IMR-90 (cell line): ENCODE results near the gene WDR62. TPM values are rescaled to one million over a fixed set of nuclear protein-coding genes. Genes with fewer than 3 reads are reported as not detected.

Experiments used
- ATAC-seq: fragments of 200-7000 bp; cut with Tn5 transposase; 2 replicates; pipeline ENCODE4 v1.9.1; 2020; ENCODE audit warnings: low read depth, mild to moderate bottlenecking, moderate library complexity
- BruUV-seq: library from RNA; stranded (reverse); fragments of 400-500 nt; replicated peaks from 2 replicates; lab custom pipeline; 2021; lab: Mats Ljungman, UMichigan
- CTCF ChIA-PET: fragments of 300-600 bp; formaldehyde crosslinking; extraction: SDS; loops from one replicate; lab custom pipeline; 2021; ENCODE audit warnings: antibody characterized with exemption; lab: Yijun Ruan, JAX
- POLR2A ChIA-PET: fragments of 300-600 bp; sonication (Branson Sonifier 250); formaldehyde crosslinking; loops from one replicate; lab custom pipeline; 2022; ENCODE audit warnings: antibody characterized with exemption; ENCODE audit not compliant: unreplicated experiment; lab: Charles Lee
- DNase-seq: peaks from one replicate; pipeline ENCODE4 v3.0.0; 2013
- H2AFZ ChIP-seq: replicated peaks from 2 replicates; pipeline ENCODE3; 2013; ENCODE audit warnings: low read length, mild to moderate bottlenecking; ENCODE audit not compliant: poor library complexity
- H2AK5ac ChIP-seq: 2 replicates; pipeline ENCODE4 v1.6.1; 2013; ENCODE audit warnings: low read depth, low read length, inconsistent platforms
- H2AK9ac ChIP-seq: replicated peaks from 2 replicates; pipeline ENCODE3; 2013; ENCODE audit warnings: mild to moderate bottlenecking, low read depth, low read length, moderate library complexity; ENCODE audit not compliant: poor library complexity
- H2BK120ac ChIP-seq: 2 replicates; pipeline ENCODE4 v1.6.1; 2013; ENCODE audit warnings: low read depth, low read length, inconsistent platforms
- H2BK15ac ChIP-seq: 3 replicates; pipeline ENCODE4 v1.6.1; 2013; ENCODE audit warnings: low read depth, low read length, inconsistent platforms
- H2BK20ac ChIP-seq: 2 replicates; pipeline ENCODE4 v1.6.1; 2013; ENCODE audit warnings: low read depth, mild to moderate bottlenecking, inconsistent platforms, low read length, moderate library complexity
- H2BK5ac ChIP-seq: 2 replicates; pipeline ENCODE4 v1.6.1; 2013; ENCODE audit warnings: mild to moderate bottlenecking, low read depth, low read length, inconsistent platforms; ENCODE audit not compliant: poor library complexity, severe bottlenecking
- H3K14ac ChIP-seq: replicated peaks from 2 replicates; pipeline ENCODE4 v1.6.1; 2013; ENCODE audit warnings: low read depth, low read length, inconsistent platforms
- H3K18ac ChIP-seq: 2 replicates; pipeline ENCODE4 v1.6.1; 2013; ENCODE audit warnings: low read depth, low read length, control low read depth
- H3K23ac ChIP-seq: 2 replicates; pipeline ENCODE4 v1.6.1; 2013; ENCODE audit warnings: low read depth, low read length, inconsistent platforms
- H3K27ac ChIP-seq: 2 replicates; pipeline ENCODE4 v1.5.1; 2013; ENCODE audit warnings: mild to moderate bottlenecking, control low read depth, low read length; ENCODE audit not compliant: insufficient read depth
- H3K27me3 ChIP-seq: 2 replicates; pipeline ENCODE4 v1.6.1; 2013; ENCODE audit warnings: low read length; ENCODE audit not compliant: control insufficient read depth, insufficient read depth
- H3K36me3 ChIP-seq: 2 replicates; pipeline ENCODE4 v1.6.1; 2013; ENCODE audit warnings: low read length, mixed read lengths; ENCODE audit not compliant: control insufficient read depth, insufficient read depth
- H3K4ac ChIP-seq: 2 replicates; pipeline ENCODE4 v1.6.1; 2013; ENCODE audit warnings: low read depth, low read length, inconsistent platforms
- H3K4me1 ChIP-seq: 2 replicates; pipeline ENCODE4 v1.6.1; 2013; ENCODE audit warnings: low read length, mixed read lengths; ENCODE audit not compliant: control insufficient read depth, insufficient read depth
- H3K4me2 ChIP-seq: 2 replicates; pipeline ENCODE4 v1.6.1; 2013; ENCODE audit warnings: low read depth, mild to moderate bottlenecking, control low read depth, low read length, moderate library complexity
- H3K4me3 ChIP-seq: 2 replicates; pipeline ENCODE4 v1.5.1; 2013; ENCODE audit warnings: low read depth, mild to moderate bottlenecking, control low read depth, low read length, moderate library complexity; ENCODE audit not compliant: insufficient read depth
- H3K56ac ChIP-seq: 2 replicates; pipeline ENCODE4 v1.6.1; 2013; ENCODE audit warnings: low read length, inconsistent platforms; ENCODE audit not compliant: insufficient read depth; ENCODE audit errors: extremely low read depth
- H3K79me1 ChIP-seq, 2 experiments: 2 replicates each; pipeline ENCODE4 v1.6.1; 2013; ENCODE audit warnings: low read length in 2 of 2, inconsistent platforms in 1 of 2, low read depth in 1 of 2
- H3K9ac ChIP-seq: 2 replicates; pipeline ENCODE4 v1.6.1; 2013; ENCODE audit warnings: low read depth, low read length, control low read depth
- H3K9me1 ChIP-seq: 2 replicates; pipeline ENCODE4 v1.6.1; 2013; ENCODE audit warnings: low read length, inconsistent platforms; ENCODE audit not compliant: insufficient read depth
- H3K9me3 ChIP-seq: 2 replicates; pipeline ENCODE4 v1.6.1; 2013; ENCODE audit warnings: low read length; ENCODE audit not compliant: control insufficient read depth, insufficient read depth
- H4K20me1 ChIP-seq: 2 replicates; pipeline ENCODE4 v1.6.1; 2013; ENCODE audit warnings: low read length, inconsistent platforms; ENCODE audit not compliant: insufficient read depth
- H4K5ac ChIP-seq: 2 replicates; pipeline ENCODE4 v1.6.1; 2013; ENCODE audit warnings: mild to moderate bottlenecking, low read depth, low read length, control low read depth
- H4K8ac ChIP-seq, 2 experiments: 2 replicates each; pipeline ENCODE4 v1.6.1; 2013; ENCODE audit warnings: low read depth in 2 of 2, low read length in 2 of 2, control low read depth in 1 of 2, inconsistent platforms in 1 of 2
- H4K91ac ChIP-seq: 2 replicates; pipeline ENCODE4 v1.6.1; 2013; ENCODE audit warnings: low read depth, low read length, inconsistent platforms; ENCODE audit not compliant: insufficient read depth
- CHD1 ChIP-seq: IDR thresholded peaks from 2 replicates; pipeline ENCODE4 v1.6.1; 2012; ENCODE audit warnings: low read depth, low read length, improper control_type of control experiment
- MAFK ChIP-seq: IDR thresholded peaks from 2 replicates; pipeline ENCODE4 v1.6.1; 2012; ENCODE audit warnings: low read depth, low read length, improper control_type of control experiment
- MXI1 ChIP-seq: IDR thresholded peaks from 2 replicates; pipeline ENCODE4 v1.6.1; 2012; ENCODE audit warnings: low read depth, mild to moderate bottlenecking, low read length, moderate library complexity, borderline replicate concordance
- NFE2L2 ChIP-seq: fragments of 150-350 bp; IDR thresholded peaks from 2 replicates; pipeline ENCODE4 v1.6.1; 2016; ENCODE audit warnings: low read depth, mild to moderate bottlenecking, low read length
- POLR2A ChIP-seq: IDR thresholded peaks from 2 replicates; pipeline ENCODE4 v1.6.1; 2012; ENCODE audit warnings: mild to moderate bottlenecking, low read depth, low read length
- RCOR1 ChIP-seq: IDR thresholded peaks from 2 replicates; pipeline ENCODE4 v1.6.1; 2012; ENCODE audit warnings: mild to moderate bottlenecking, low read length, improper control_type of control experiment; ENCODE audit not compliant: insufficient replicate concordance
- USF2 ChIP-seq: fragments of 150-350 bp; IDR thresholded peaks from 2 replicates; pipeline ENCODE4 v1.6.1; 2017; ENCODE audit warnings: mild to moderate bottlenecking, antibody characterized with exemption, low read length, low read depth
- WGBS, 2 experiments: methylation state at CpG; one replicate each; pipeline versions ENCODE4 v1.1.5 to v1.1.7; 2013; ENCODE audit warnings: missing lambda C conversion rate in 2 of 2; ENCODE audit not compliant: insufficient read length in 1 of 2; ENCODE audit errors: extremely low coverage in 2 of 2; 5-methylcytosine and 5-hydroxymethylcytosine counted together
- dilution Hi-C: fragments of 300-500 bp; cut with HindIII; formaldehyde crosslinking; loops from one replicate; pipeline ENCODE4 v1.14.3; 2018; ENCODE audit warnings: low sequenced_read_pairs; ENCODE audit not compliant: unreplicated experiment
- in situ Hi-C: fragments of 300-500 bp; cut with MboI; formaldehyde crosslinking; loops from 3 replicates; pipeline ENCODE4 v1.14.3; 2019; ENCODE audit warnings: low sequenced_read_pairs, inconsistent platforms, mixed read lengths
- intact Hi-C: fragments of 100-400 bp; cut with micrococcal nuclease; formaldehyde crosslinking; loops from 2 replicates; pipeline ENCODE4 v1.10.0; 2022
- polyA plus RNA-seq, 3 experiments: library from polyadenylated mRNA; depleted of rRNA; stranded (reverse); fragments of >200 nt; gene quantifications; 2 replicates each; pipeline ENCODE4 v1.2.3, GENCODE V29; 2012; ENCODE audit warnings: low replicate concordance in 1 of 3
- total RNA-seq: library from RNA; depleted of rRNA; stranded (reverse); fragments of >200 nt; gene quantifications from 2 replicates; pipeline ENCODE4 v1.2.3, GENCODE V29; 2012

Gene WDR62
- total and polyA plus RNA-seq, 2 of the 4 experiments (the other 2 are of a cell fraction), result 4.5 to 7.0 TPM

GRCh38 chr19:36106441-36106840 lies 51.7 kb downstream of the WDR62 start:
- peaks cover 0 to 3% of the 10 kb centered on the region in 2 experiments; a peak in 1 of 4 replicates for H3K79me1 ChIP-seq
- no peak overlapping the region for H3K18ac ChIP-seq
- H3K27ac ChIP-seq, result no peak overlapping the region
- H2AFZ ChIP-seq, result no peak overlapping the region
- no TSS peak for BruUV-seq
- no peak overlapping the region for H3K4ac ChIP-seq
- H4K20me1 ChIP-seq, result no peaks in the 10 kb centered on the region
- TF ChIP-seq USF2 (no peak), RCOR1 (no peak), CHD1 (no peak), MAFK (no peak), POLR2A (no peak), MXI1 (no peak), NFE2L2 (no peak)
- ChIA-PET POLR2A (interaction anchor here (0.5 kb wide), 1 partner anchor 53 kb away, joined by 9 read pairs; no protein-coding TSS in a partner anchor), CTCF (interaction anchor here (1.5 kb wide), 1 partner anchor 22 kb away, joined by 4 read pairs; no protein-coding TSS in a partner anchor)
- in situ Hi-C loops, result no loop called here
- dilution Hi-C loops, result no loop called here
- H2BK15ac ChIP-seq, result no peak overlapping the region
- H3K4me3 ChIP-seq, result no peak overlapping the region
- H3K9me1 ChIP-seq, result no peaks in the 10 kb centered on the region
- no peaks in the 10 kb centered on the region for H3K27me3 ChIP-seq
- H2AK5ac ChIP-seq, result no peak overlapping the region
- H2BK20ac ChIP-seq, result no peak overlapping the region
- H3K56ac ChIP-seq, result no peak overlapping the region
- H3K14ac ChIP-seq, result no peak overlapping the region
- no peak overlapping the region for H2BK120ac ChIP-seq
- H3K4me1 ChIP-seq, result no peaks in the 10 kb centered on the region
- H3K9ac ChIP-seq, result no peak overlapping the region
- H4K8ac ChIP-seq, result no peak overlapping the region
- ATAC-seq (no peak), DNase-seq (no peak)
- no peak overlapping the region for H2BK5ac ChIP-seq
- H3K9me3 ChIP-seq, result no peaks in the 10 kb centered on the region
- H2AK9ac ChIP-seq, result peak overlapping the region; percentile 26
- H4K91ac ChIP-seq, result no peak overlapping the region
- peaks cover 11% of the 10 kb centered on the region for H3K36me3 ChIP-seq
- no peak overlapping the region for H4K5ac ChIP-seq
- WGBS, 2 experiments, result 100% methylated on average over 2 of the region's 6 CpGs; no CpG with 5 or more reads in 1 of the 2 experiments
- intact Hi-C loops, result no loop called here
- no peak overlapping the region for H3K23ac ChIP-seq
- no peak overlapping the region for H3K4me2 ChIP-seq
